ENCODE results near the gene EIF3L.

The EIF3L gene

DNA sequence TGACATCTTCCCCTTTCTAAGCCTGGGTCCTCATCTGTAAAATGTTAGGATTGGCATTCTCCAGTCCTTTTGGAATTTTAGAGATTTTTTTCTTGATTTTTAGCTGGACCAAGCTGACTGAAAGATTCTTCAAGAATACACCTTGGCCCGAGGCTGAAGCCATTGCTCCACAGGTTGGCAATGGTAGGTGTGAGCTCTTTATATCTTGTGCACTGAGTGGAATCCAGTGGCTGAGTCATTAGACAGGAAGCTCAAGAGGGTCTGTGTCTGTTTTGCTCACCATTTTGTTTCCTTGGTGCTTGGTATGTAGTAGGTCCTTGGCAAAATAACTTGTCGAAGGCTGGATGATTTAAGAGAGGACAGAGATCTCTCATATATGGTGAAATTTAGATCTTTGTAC is 6.2 kb downstream of the EIF3L start:
- no peak for DNase-seq

DNA sequence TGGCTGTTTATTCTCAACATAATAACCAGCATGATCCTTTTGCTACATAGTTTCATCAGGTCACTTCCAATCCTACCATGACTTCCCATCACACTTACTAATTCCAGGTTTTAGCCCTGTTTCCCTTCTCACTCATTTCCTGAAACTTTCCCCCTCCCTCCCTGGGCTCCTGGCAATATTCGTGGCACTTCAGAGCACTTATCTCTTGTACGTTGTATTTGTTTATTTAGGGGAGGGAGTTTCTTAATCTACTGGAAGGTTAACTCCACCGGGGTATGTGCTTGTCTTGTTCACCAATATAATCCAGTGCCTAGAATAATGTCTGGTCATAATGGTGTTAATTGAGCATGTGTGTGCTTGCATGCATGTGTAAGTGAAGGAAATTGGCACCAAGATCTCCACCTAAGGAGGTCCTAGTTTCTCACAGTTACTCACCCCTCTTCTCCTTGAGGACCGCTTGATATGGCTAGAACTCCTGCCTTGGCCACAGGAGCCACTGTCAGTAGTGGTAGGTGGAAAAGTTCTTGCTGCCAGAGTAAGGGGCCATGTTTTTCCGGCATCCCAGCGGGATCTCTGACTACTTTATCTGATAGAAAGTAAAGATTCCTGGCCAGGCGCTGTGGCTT is 11.7 kb downstream of the EIF3L start:
- DNase-seq, result no peak

DNA sequence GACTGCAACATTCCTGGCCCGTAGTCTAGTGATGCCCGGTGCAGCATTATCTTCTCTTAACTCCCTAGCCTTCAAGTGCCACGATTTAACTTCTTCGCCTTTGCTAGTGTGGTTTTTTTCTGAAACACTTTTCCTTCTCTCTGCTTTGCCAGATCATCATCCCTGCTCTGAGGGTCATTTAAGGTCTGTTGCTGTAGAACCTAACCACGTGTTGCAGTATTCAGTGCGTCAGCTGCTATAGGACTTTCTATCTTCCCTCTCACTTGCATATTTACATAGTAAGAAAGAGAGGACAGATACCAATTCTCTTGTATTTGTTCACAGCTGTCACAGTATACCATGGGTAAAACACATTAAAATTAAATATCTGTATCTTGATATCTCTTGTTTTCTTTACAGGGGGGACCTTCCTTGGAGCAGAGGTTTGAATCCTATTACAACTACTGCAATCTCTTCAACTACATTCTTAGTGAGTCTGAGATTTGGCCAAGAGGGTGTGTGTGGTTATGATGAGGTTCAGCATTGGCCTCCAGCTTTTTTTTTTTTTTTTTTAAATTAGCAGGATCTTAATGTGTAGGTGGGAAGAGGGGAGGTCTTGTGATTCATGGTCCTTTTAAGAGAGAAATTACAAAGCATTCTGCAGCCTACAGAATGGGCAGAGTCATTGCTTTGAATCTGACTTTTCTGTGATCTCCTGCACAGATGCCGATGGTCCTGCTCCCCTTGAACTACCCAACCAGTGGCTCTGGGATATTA is 13.5 kb downstream of the EIF3L start:
- no peak for DNase-seq

DNA sequence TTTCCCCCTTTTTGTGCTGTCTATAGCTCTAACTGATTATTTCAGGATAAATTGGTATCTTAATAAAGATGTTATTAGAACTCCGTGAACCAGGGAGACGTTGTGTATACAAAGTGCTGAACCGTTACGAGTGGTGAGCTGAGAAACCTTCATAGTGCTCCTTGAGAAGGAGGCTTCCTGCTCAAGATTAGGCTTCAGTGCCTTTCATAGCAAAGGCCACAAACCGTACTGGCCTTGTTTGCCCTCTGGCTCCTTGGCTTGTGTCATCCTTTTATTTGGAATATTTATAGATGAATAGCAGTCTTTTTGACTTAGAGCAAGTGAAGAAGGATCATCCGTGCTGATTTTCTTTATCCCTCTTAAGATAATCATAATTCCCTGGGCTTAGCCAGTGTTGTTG is 16.3 kb downstream of the EIF3L start:
- no peak for DNase-seq

DNA sequence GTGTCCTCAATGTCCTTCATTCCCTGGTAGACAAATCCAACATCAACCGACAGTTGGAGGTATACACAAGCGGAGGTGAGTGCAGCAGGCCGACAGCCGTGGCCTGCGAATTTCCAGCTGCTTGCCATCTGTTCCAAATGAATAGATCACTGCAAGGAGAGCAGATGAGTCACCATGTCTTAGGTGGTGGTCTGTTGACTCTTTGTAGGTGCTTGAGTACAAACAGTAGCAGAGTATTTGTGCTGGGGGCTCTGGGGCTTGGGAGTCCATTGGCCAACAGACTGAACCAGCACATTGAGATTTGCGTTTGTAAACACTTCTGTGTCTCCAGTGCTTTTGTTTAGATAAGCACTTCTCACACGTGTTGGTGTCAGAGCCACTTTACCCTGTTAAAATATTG is 21.1 kb downstream of the EIF3L start:
- DNase-seq, result no peak

DNA sequence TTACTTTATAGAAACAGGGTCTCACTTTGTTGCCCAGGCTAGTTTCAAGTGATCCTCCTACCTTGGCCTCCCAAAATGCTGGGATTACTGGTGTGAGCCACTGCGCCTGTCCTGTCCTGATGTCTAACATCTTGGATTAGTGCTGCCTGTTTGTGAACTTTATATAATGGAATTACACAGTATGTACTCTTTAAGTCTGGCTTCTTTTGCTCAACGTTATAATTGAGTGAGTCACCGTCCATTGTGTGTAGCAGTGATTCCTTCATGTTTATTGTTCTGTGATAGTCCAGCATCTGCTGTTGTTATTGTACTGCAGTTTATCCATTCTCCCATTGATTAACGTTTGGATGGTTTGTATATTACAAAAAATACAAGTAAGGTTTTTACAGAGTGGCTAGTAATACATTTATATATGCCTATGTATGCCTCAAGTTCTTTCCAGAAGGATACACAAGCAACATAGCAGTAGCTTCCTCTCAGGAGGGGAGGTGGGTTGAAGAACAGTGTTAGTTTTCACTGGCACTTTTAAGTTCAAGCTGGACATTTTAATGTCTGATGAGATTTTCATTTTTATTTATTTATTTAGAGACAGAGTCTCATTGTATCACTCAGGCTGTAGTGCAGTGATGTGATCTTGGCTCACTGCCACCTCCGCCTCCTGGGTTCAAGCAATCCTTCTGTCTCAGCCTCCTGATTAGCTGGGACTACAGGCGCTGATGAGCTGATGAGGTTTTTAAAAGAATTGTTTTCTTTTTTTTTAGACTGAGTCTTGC is 31.6 kb downstream of the EIF3L start:
- DNase-seq, result no peak

DNA sequence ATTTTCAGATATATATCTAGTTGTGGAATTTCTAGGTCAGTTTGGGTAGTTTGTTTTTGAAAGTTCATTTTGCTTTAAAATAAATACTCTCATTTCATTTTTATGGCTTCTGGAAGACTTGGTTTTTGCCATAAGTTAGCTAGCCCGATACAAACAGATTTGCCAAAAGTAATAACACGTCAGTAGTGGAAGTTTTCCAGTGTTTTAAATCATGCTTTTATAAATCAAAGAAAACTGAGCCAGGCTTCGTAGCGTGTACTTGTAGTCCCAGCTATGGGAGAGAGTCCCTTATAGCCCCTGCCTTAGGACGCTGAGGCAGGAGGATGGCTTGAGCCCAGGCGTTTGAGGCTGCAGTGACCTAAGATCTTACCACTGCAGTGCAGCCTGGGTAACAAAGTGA is 35.2 kb downstream of the EIF3L start:
- no peak for DNase-seq

DNA sequence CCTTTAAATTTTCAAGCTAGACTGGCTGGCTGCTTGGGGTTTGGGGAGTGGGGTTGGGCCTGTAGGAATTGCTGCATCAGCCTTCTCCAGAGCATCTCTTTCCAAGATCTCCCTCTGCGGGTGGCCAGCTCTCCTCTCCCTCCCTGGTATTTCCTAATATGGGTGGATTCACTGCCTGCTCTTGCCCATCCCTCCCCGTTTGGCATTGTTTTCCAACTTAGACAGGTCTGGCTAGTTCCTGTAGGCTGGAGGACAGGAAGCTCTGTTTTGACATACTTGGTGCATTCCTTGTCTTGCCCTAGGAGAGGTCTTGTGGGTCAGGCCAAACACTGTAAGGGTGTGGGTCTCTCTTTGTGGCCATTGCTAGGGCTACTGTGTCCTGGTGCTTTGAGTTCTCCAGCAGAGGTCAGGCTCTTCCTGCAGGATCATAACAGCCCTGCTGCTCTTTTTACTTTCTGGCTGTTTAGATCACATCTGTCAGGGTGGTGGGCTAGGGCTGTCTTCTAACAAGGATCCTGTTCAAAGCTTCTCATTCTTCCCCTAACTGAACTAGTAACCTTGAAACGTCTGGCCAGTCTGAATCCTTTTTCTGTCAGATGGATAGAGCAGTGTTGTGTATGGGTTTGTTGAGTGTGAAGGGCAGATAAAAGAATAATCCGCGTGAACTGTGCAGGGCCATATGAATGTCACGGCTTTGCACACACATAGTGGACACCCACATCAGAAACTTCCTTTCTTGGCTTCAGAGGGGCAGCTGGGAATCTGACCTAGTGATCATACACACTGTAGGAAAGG is 38.6 kb downstream of the EIF3L start:
- no peak for DNase-seq

DNA sequence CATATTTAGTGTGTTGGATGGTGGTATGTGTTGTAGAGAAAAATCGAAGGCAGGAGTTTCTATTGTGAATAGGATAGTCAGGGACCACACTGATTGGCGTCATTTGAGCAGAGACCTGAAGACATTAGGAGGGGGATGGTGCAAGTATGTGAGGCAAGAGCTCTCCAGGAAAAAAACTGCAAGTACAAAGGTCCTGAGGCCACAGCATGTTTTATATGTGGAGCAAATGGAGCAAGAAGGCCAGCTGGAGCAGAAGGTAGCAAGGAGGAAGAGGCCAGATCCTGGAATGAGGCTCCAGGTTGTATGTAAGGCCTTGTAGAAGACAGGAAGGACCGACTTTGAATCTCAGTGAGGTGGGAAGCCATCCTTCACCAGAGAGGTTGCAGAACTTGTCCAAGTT is 42.7 kb downstream of the EIF3L start:
- DNase-seq, result no peak

DNA sequence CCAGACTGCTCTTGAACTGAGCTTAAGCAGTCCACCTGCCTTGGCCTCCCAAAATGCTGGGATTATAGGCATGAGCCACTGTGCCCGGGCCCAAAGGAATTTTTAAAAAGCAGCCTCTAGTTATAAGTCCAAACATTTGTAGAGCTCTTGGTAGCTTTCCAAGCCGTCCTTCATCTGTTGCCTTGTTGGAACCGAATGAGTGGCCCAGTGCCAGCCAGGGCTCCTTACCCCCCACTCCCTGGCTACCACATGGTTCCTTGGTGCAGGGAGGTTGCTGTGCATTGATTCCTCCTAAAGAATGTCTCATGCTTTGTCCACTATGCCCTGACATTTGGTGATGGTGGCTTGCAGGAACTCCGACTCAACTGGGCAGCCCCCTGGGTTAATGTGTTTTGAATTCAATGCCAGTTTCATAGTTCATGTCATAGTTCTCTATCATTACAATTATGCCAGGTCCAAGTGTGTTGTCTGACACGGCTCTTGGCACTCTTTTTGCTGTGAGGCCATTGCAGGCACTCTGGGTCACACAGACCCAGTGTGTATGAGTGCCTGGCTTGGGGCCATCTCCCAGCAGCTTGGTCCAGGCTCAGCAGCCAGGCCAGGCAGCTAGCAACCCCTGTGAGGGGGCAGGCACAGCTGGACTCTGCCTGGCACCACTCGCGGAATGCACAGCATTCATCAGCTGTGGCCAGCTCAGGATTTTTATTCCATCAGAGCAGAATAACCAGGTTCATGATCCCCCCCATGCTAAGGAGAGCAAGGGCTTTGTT is 43.5 kb downstream of the EIF3L start:
- DNase-seq, result no peak

DNA sequence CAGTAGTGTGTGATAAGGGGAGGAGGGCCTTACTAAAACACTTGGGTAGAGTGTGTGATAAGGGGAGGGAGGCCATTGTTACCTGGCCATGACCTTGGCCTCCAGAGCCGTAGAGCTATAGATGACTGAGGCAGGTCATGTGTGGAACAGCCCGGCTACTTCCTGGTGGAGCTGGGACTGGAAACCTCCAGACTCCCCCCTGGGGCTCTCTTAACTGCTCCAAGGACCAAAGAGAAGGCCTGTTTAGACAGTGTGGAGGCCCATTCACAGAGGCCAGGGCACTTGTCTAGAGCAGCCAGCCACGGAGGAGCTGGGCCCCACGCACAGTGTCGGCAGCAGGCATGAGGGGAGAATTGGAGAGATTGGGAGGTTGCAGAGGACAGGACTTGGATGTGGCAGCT is 44.4 kb downstream of the EIF3L start:
- DNase-seq, result no peak

DNA sequence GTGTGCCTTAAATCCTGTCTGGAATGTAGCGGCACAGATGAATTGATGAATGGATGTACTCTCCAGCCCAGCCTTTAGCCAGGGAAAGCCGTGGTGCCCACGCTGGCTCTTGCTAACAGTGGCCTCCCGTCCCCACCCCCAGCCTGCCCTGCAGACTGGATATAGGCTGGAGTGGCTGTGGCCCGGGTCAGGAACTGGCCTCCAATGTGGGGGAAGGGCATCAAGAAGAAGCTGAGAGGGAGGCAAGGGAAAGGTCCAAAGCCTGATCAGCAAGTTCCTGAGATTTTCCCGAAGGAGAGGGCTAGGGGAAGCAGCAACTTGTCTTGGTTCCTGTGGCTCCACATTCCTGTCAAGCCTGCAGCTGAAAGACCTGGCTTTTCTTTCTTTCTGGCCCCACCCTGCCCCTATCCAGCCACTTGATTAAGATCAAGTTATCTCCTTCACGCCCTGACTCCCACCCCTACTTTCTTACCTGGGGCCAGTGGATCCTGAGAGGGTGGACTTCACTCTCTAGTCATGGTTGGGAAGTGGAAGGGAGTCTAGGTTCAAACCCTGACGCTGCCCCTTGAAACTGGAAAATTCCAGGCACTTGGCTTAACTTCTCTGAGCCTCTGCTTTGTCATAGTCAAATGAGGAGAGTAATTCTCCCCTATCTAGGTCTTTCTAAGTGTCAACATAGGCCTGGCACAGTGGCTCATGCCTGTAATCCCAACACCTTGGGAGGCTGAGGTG is 45.9 kb downstream of the EIF3L start:
- DNase-seq, result no peak

DNA sequence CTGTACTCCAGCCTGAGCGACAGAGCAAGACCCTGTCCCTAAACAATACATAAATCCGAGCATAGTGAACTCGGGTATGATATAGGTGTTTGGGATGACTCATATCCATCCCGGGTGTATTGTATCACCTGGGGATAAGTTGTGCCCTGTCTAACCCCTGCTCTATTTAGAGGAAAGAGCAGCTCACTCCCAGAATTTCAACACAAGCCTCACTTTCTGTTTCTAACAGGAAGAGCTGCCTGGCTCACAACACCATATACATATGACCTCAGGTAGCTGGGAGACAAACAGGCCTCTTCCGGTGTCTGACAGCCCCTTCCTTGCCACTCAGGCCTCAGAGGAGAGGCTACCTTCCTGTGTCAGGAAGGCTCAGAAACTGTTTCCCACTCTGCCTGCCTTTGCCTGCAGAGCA is 47.0 kb downstream of the EIF3L start:
- peak; percentile 76 for DNase-seq

DNA sequence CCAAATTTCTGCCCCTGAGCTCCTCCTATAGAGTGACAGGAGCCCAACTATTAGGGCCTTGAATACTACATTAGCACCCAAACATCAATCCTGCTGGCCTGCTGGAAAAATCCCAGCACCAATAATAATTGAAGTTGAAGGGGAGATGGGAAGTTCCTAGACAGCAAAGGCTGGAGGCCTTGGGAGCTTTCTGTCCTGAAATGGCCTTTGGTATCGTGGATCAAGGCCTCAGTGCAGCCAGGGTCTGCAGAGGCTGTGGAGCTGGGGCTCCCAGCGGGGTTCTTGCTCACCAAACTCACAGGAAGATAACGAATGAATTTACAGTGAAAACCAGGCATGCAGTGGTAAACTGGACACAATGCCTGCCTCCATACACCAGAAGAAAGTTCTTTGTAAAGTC is 47.7 kb downstream of the EIF3L start:
- no peak for DNase-seq

DNA sequence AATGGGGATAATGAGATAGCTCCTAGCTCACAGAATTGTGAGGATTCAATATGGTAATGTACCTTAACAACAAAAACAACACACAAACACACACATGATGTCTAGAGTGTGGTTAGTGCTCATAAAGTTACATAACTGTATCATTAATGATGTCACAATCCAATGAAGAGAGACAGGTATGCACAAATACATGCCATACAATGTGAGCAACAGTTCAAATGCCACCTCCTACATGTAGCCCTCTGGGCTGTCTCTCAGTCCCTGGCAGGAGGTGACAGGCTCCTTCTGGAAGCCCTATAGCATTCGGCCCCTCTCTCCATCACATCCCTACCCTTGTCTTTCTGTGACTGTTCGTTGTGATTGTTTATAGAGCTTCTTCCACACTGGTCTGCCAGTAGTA is 48.6 kb downstream of the EIF3L start:
- DNase-seq, result no peak

DNA sequence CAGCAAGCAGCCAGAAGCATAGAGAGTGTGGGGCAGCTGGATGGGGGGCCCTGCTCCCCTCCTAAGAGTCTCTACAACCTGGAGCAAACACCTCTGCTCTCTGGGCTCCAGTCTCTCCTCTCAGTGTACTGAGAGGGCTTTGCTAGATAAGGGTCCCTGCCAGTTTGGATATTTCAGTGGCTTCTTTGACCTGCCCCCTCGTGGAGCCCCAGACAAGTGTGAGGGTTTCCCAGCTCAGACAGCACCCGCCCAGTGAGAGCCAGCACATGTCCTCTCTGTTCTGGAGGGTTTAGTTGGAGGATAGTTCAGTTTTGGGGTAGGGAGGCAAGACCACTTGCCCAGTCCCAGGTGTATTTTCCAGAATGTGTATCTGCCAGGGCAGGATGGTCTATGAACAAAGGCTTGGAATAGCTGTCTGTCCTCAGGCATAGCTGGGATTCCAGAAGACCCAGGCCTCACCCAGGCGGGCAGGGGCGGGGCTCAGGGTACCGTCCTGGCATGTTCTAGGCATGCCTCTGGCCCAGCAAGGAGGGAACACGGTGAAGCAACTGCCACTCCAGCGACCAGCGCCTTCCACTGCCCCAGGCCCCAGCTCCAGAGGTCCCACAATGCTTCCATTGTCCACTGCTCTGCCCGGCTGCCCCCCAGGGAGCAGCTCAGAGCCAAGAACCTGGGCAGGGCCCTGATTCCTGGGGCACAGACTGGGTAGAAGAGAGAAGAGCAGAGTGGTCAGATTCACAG is 49.4 kb downstream of the EIF3L start:
- no peak for DNase-seq

DNA sequence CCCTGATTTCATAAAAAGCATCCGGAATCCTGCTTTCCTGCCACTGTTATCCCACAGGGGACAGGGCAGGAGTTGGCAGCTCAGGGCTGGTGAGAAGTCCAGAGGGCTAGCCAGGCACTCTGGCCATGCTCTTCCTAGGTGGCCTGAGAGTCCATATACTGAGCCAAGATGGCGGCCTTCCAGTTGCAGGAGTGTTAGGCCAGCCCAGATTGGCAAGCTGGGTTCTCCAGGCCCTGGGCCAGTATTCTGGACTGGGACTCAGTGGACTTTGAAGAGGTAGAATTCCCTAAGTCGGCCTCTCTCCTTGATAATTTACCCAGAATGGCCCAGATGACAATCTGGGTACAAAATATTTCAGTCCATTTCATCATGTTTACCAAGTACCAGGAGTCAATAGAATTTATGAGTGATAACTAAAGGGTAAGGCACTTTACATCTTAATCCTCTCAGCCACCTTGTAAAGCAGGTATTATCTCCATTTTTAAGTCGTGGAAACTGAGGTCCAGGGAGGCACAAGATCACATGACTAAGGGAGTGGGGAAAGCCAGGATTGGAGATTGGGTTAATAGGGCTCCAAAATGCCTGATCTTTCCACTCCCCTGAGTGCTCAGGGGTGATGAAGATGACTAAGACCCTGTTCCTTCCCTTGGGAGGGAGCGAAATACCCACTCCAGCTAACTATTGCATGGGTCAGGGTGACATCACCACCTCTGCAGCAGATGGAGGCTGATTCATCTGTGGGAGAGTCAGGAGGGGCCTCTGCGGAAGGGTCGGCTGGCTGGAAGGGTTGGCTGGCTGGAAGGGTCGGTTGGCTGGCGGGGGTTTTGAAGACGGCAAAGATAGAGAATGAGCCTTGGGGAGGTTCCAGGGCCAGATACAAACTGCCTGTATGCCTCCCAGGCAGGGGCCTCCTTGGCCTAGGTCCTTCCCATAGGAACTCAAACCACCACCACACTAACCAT is 55.6 kb downstream of the EIF3L start:
- peak; percentile 7 for DNase-seq

DNA sequence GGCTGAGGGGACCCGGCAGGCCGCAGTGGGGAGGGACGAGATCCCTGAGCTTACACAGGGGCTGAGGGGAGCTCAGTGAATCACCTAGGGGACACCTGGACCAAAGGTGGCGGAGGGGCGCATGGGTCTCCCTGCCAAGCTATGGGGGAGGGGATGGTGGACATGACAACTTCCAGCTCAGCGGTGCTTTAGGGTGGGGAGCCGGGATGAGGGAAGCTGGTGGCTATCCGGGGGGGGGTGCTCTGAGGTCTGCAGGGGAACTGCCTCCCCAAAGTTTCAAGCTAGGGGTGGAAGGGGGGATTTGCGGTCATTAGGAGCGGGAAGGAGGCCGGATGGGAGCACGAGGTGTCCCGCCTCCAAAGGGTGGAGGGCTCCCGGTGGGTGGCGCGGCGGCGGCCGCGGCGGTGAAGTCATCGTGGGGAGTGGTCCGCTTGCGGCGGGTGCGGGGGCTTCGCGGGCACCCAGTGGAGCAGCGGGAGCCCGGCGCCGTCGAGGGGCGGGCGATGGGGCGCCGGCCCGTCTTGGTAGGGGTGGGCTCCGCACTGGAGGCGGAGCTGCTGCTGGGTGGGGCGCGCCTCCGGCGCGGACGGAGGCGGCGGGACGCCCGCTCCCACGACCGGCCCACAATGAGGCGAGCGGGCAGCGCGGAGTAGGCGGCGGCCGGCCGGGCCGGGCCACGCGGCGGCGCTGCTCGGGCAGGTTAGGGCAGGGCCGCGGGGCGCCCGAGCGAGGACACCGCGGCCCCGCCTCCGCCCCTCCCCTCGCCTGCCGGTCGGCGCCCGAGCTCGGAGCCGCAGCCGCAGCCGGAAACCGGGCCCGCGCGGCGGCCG is 56.5 kb downstream of the EIF3L start, which contains the start of gene MICALL1:
Gene MICALL1 (plus strand): TSS at position 764 of the 830 bp plus-strand sequence. CDS start 126 bp downstream, outside the sequence.
- peak; percentile 52 for DNase-seq

All from activated CD4-positive, alpha-beta T cell treated with anti-CD3 and anti-CD28 coated beads, Interleukin-2, amount 50 U/mL, for 16 hours (primary cell).